ENCODE measurements around the gene ST6GALNAC6. TPM values are rescaled to one million over a fixed set of nuclear protein-coding genes. Genes with fewer than 3 reads are reported as not detected.

Gene ST6GALNAC6
- total and polyA plus RNA-seq, 10 of the 15 experiments (the other 5 are each of a cell fraction or from before 2014, with no cell fraction given) = 0.40 to 27.0 (median 16.8) TPM

GRCh38 chr9:127937388-127938297 is 38.2 kb upstream of the ST6GALNAC6 start, which contains the start of gene DPM2 (continued):
- peak in 1 of 2 experiments; percentile 16; a peak in 1 of 3 replicates for TF ChIP-seq EGR1 (IDR thresholded peaks at IDR 0.05; ENCODE audit: borderline replicate concordance in 1 of 2, low read depth in 2 of 2, low read length in 2 of 2)
- TF ChIP-seq CREM (IDR thresholded peaks at IDR 0.05; ENCODE audit: low read depth) = peak; percentile 88
- TF ChIP-seq JUND (IDR thresholded peaks at IDR 0.05; ENCODE audit: low read depth, low read length) = no peak
- TF ChIP-seq NR2F1 (conservative IDR thresholded peaks at IDR 0.05) = no peak
- peak; percentile 41; the same call in 1 of the 2 replicates for TF ChIP-seq TAF1 (IDR thresholded peaks at IDR 0.05; ENCODE audit: borderline replicate concordance, low read depth, low read length)
- TF ChIP-seq TBL1XR1 (IDR thresholded peaks at IDR 0.05; ENCODE audit: low read depth, low read length) = no peak
- TF ChIP-seq, protein P1, sequence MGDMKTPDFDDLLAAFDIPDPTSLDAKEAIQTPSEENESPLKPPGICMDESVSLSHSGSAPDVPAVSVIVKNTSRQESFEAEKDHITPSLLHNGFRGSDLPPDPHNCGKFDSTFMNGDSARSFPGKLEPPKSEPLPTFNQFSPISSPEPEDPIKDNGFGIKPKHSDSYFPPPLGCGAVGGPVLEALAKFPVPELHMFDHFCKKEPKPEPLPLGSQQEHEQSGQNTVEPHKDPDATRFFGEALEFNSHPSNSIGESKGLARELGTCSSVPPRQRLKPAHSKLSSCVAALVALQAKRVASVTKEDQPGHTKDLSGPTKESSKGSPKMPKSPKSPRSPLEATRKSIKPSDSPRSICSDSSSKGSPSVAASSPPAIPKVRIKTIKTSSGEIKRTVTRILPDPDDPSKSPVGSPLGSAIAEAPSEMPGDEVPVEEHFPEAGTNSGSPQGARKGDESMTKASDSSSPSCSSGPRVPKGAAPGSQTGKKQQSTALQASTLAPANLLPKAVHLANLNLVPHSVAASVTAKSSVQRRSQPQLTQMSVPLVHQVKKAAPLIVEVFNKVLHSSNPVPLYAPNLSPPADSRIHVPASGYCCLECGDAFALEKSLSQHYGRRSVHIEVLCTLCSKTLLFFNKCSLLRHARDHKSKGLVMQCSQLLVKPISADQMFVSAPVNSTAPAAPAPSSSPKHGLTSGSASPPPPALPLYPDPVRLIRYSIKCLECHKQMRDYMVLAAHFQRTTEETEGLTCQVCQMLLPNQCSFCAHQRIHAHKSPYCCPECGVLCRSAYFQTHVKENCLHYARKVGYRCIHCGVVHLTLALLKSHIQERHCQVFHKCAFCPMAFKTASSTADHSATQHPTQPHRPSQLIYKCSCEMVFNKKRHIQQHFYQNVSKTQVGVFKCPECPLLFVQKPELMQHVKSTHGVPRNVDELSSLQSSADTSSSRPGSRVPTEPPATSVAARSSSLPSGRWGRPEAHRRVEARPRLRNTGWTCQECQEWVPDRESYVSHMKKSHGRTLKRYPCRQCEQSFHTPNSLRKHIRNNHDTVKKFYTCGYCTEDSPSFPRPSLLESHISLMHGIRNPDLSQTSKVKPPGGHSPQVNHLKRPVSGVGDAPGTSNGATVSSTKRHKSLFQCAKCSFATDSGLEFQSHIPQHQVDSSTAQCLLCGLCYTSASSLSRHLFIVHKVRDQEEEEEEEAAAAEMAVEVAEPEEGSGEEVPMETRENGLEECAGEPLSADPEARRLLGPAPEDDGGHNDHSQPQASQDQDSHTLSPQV (IDR thresholded peaks at IDR 0.05) = no peak
- TF ChIP-seq RB1 (IDR thresholded peaks at IDR 0.05; ENCODE audit: borderline replicate concordance) = peak; percentile 61; the same call in 1 of the 2 replicates
- no peak for TF ChIP-seq SUPT20H (IDR thresholded peaks at IDR 0.05; ENCODE audit: borderline replicate concordance, control insufficient read depth, low read depth, low read length)
- no peak for TF ChIP-seq ZSCAN29 (IDR thresholded peaks at IDR 0.05)

Data from GM12878 (cell line).